SJCRH30 (cell line): ENCODE results near the gene STARD10. TPM values are rescaled to one million over a fixed set of nuclear protein-coding genes. Genes with fewer than 3 reads are reported as not detected.

Experiments
- DNase-seq, 2 experiments: peaks; one replicate each; pipeline ENCODE4 v3.0.0-alpha.2; 2015 to 2020
- H3K27ac ChIP-seq: fragments of 250-450 bp; sonication (Bioruptor Pico); 2 replicates; pipeline ENCODE4 v1.5.1; 2020; ENCODE audit warnings: mild to moderate bottlenecking, moderate library complexity
- H3K27me3 ChIP-seq: fragments of 250-450 bp; sonication (Bioruptor Pico); 2 replicates; pipeline ENCODE4 v1.5.1; 2020; ENCODE audit warnings: mild to moderate bottlenecking, moderate library complexity
- H3K36me3 ChIP-seq: fragments of 250-450 bp; sonication (Bioruptor Pico); 2 replicates; pipeline ENCODE4 v1.5.1; 2020; ENCODE audit warnings: mild to moderate bottlenecking, moderate library complexity
- H3K4me1 ChIP-seq: fragments of 250-450 bp; sonication (Bioruptor Pico); 2 replicates; pipeline ENCODE4 v1.5.1; 2020; ENCODE audit warnings: mild to moderate bottlenecking, moderate library complexity
- H3K4me3 ChIP-seq: fragments of 250-450 bp; sonication (Bioruptor Pico); 2 replicates; pipeline ENCODE4 v1.5.1; 2020; ENCODE audit warnings: mild to moderate bottlenecking, moderate library complexity
- H3K9me3 ChIP-seq: fragments of 250-450 bp; sonication (Bioruptor Pico); replicated peaks from 2 replicates; pipeline ENCODE4 v1.5.1; 2020; ENCODE audit warnings: mild to moderate bottlenecking, moderate library complexity
- total RNA-seq: library from RNA; depleted of rRNA; stranded (reverse); fragments of >200 nt; shearing (Covaris generic); gene quantifications from 2 replicates; pipeline ENCODE4 v1.2.3, GENCODE V29; 2014

STARD10 gene
- total RNA-seq, 1 experiment from 2014 or later = 10.3 TPM

- H3K27me3 ChIP-seq = no peaks in the 10 kb centered on the region
- DNase-seq = peak; percentile 86
Measured at GRCh38 chr11:72758690-72759389, 35.0 kb downstream of the STARD10 start.

GRCh38 chr11:72758304-72758689, 35.5 kb downstream of the STARD10 start:
- peak in 1 of 2 experiments; percentile 24 for DNase-seq
- no peaks in the 10 kb centered on the region for H3K36me3 ChIP-seq
- H3K27ac ChIP-seq = no peak overlapping the region
- no peak overlapping the region for H3K4me3 ChIP-seq
- H3K4me1 ChIP-seq = peaks cover 19% of the 10 kb centered on the region
- H3K27me3 ChIP-seq = no peaks in the 10 kb centered on the region
- no peaks in the 10 kb centered on the region for H3K9me3 ChIP-seq

More at GRCh38 chr11:72758690-72759389, 35.0 kb downstream of the STARD10 start:
- H3K9me3 ChIP-seq = no peaks in the 10 kb centered on the region
- H3K27ac ChIP-seq = no peak overlapping the region
- no peak overlapping the region for H3K4me3 ChIP-seq
- peaks cover 19% of the 10 kb centered on the region for H3K4me1 ChIP-seq
- H3K36me3 ChIP-seq = no peaks in the 10 kb centered on the region

- H3K9me3 ChIP-seq = no peaks in the 10 kb centered on the region
- H3K36me3 ChIP-seq = no peaks in the 10 kb centered on the region
- H3K27me3 ChIP-seq = no peaks in the 10 kb centered on the region
- peaks cover 19% of the 10 kb centered on the region for H3K4me1 ChIP-seq
- no peak overlapping the region for H3K4me3 ChIP-seq
- peak; percentile 42 to 50 for DNase-seq
- H3K27ac ChIP-seq = no peak overlapping the region
Measured at GRCh38 chr11:72755713-72756285, 38.0 kb downstream of the STARD10 start.

DNA sequence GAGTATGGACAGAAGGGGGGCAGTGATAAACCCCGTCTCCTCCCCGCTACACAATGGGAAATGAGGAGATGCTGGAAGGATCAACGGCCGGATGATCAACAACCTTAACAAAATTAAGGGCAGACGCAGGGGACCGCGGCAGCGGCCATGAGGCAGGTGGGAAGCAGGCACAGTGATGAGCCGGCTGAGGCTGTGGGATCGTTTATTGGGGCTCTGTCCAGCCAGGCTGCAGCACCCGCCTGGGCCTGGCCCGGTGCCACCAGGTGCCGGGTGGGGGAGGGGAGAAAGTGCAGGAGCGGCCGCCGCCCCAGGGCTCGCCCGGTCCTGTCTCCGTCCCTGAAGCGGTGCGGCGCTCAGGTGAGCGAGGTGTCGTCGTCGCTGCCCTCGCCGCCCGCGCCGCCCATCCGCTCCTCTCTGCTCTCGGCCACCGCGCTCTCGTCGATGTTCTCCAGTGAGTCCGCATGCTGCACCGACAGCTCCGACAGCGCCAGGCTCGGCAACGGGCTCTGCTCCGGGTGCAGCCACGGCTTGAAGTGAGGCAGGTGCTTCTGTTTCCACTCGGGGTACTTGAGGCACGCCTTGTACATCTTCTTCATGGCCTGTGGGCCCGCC, 39.2 kb downstream of the STARD10 start:
- no peak for DNase-seq
- peaks cover 19% of the 10 kb centered on the region for H3K4me1 ChIP-seq
- H3K27ac ChIP-seq = no peak overlapping the region
- H3K36me3 ChIP-seq = no peaks in the 10 kb centered on the region
- H3K4me3 ChIP-seq = no peak overlapping the region
- no peaks in the 10 kb centered on the region for H3K9me3 ChIP-seq
- no peaks in the 10 kb centered on the region for H3K27me3 ChIP-seq

- no peak for DNase-seq
- Histone ChIP-seq H3K27me3 (no peaks in the 10 kb centered on the region), H3K36me3 (no peaks in the 10 kb centered on the region), H3K9me3 (no peaks in the 10 kb centered on the region), H3K27ac (no peak overlapping the region), H3K4me1 (peaks cover 14% of the 10 kb centered on the region), H3K4me3 (no peak overlapping the region)
Measured at GRCh38 chr11:72754149-72754543, 39.7 kb downstream of the STARD10 start.

- no peak for DNase-seq
- no peak overlapping the region for H3K4me3 ChIP-seq
- H3K36me3 ChIP-seq = no peaks in the 10 kb centered on the region
- H3K9me3 ChIP-seq = no peaks in the 10 kb centered on the region
- no peak overlapping the region for H3K27ac ChIP-seq
- peaks cover 9% of the 10 kb centered on the region; the same call in 1 of the 2 replicates for H3K4me1 ChIP-seq
- no peaks in the 10 kb centered on the region for H3K27me3 ChIP-seq
Measured at GRCh38 chr11:72753341-72754148, 40.3 kb downstream of the STARD10 start.

DNA sequence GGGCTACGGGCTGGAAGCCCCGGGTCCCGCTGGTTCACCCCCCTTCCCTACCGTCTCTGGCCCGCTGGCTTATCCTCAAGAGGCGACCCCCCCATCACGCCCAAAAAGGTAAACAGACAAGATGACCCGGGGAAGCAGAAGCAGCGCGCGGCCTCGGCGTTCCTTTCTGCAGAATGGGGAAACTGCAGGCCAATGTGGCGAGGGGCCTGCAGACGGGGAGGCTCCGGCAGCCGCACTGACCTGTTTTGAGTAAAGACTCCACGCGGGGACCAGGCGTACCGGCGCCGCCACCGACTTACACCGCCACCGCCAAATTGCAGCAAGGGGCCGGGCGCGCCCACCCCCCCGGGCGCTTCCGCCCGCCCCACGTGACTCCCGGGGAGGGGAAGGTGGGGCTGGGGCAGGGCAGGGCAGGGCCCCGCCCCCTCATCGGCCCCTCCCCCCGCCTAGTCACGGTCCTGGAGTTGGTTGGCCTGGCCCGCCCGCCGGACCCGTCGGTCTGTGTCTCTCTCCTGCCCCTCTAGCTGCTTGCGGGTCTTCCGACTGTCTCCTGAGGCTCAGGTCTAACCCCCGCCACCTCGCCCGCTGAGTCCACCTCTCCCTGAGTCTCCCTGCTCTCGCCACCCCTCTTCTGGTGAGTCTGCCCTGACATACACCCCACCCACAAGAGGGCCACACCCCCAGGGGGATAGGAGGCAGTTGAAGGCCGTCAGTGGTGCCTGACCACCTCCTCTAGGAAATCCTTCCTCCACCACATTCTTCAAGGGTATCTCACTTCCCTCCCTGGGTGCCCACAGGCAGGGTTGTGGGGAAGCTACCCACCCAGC, 41.5 kb downstream of the STARD10 start, which contains the start of gene ARAP1:
TSS of gene ARAP1 (minus strand) at position 321 of the 827 bp plus-strand sequence. CDS start 25,280 bp downstream, outside the sequence.
- H3K4me1 ChIP-seq = peaks cover 6% of the 10 kb centered on the region; the same call in 1 of the 2 replicates
- DNase-seq = peak; percentile 63 to 64

DNA sequence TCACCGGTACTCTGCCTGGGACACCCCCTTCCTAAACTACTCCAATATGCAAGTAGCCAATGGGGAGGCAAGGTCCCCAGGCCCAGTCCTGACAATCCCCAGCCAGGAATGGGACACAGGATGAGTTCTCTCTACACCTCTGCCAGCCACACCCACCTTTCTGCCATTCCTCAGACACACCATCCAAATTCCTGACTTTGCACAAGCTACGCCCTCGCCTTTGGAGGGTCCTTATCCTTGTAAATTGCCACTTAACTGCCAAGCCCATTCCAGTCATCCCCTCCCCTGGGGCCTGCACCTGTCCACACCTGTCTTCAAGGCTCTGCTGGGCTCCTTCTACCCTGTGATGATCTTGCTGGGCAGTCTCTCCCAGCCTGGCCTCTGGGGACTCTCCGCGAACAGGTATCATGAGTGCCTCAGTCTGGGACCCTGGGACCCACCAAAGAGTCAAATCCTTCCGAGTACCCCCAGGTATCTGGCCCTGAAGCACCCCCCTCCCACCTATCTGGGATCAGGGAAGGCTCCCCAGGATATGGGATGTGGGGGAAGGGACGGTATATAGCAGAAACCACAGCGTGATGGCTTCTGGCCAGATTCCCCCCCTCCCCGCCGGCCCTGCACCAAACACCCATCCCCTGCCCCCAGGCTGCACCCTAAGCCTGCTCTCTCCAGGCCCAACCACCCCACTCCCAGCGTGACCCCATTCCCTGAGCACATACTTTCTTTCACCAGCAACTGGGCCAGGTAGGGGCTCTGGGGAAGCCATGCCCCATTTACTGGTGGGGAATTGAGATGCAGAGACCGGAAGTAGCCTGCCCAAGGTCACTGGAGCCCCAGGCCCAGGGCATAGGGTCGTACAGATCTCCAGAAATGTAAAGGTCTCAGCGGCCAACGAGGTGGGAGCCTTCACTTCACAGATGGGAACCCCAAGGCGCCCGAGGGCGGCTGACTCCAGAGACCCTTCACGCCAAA, 42.4 kb downstream of the STARD10 start:
- Histone ChIP-seq H3K27ac (no peak overlapping the region), H3K27me3 (no peaks in the 10 kb centered on the region), H3K36me3 (no peaks in the 10 kb centered on the region), H3K9me3 (no peaks in the 10 kb centered on the region), H3K4me1 (peaks cover 6% of the 10 kb centered on the region; the same call in 1 of the 2 replicates), H3K4me3 (peak overlapping the region; percentile 61)
- no peak for DNase-seq

More for the DNA sequence above, 41.5 kb downstream of the STARD10 start, which contains the start of gene ARAP1:
- H3K27ac ChIP-seq = no peak within 1 kb of the TSS
- no peaks in the 10 kb centered on the region for H3K36me3 ChIP-seq
- H3K4me3 ChIP-seq = peak within 1 kb of the TSS; percentile 61
- H3K9me3 ChIP-seq = no peaks in the 10 kb centered on the region
- no peaks in the 10 kb centered on the region for H3K27me3 ChIP-seq

GRCh38 chr11:72750556-72751115, 43.2 kb downstream of the STARD10 start:
- H3K4me3 ChIP-seq = no peak overlapping the region
- H3K4me1 ChIP-seq = peaks cover 2% of the 10 kb centered on the region; the same call in 1 of the 2 replicates
- H3K27me3 ChIP-seq = no peaks in the 10 kb centered on the region
- no peaks in the 10 kb centered on the region for H3K36me3 ChIP-seq
- H3K27ac ChIP-seq = no peak overlapping the region
- no peaks in the 10 kb centered on the region for H3K9me3 ChIP-seq
- DNase-seq = no peak

DNA sequence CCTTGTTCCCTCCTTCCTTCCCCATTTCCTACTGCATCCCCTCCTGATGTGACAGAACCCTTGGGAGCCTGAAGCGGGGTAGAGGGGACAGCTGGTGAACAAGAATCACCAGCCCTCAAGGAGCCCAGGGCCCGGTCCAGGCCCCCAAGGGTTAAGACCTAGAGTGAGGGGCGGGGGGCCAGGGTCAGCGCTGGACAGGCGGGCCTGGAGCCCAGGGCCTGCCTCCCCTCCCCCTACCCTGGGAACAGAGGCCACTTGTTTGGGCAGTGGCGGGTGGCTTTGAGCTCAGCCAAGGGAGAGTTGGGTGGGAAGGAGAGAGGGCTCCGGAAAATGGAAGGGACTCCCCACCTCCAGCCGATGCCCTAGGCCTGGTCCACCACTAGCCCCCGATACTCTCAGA, 43.8 kb downstream of the STARD10 start:
- Histone ChIP-seq H3K36me3 (no peaks in the 10 kb centered on the region), H3K27me3 (no peaks in the 10 kb centered on the region), H3K4me3 (no peak overlapping the region), H3K27ac (no peak overlapping the region), H3K9me3 (no peaks in the 10 kb centered on the region), H3K4me1 (no peaks in the 10 kb centered on the region)
- DNase-seq = no peak

DNA sequence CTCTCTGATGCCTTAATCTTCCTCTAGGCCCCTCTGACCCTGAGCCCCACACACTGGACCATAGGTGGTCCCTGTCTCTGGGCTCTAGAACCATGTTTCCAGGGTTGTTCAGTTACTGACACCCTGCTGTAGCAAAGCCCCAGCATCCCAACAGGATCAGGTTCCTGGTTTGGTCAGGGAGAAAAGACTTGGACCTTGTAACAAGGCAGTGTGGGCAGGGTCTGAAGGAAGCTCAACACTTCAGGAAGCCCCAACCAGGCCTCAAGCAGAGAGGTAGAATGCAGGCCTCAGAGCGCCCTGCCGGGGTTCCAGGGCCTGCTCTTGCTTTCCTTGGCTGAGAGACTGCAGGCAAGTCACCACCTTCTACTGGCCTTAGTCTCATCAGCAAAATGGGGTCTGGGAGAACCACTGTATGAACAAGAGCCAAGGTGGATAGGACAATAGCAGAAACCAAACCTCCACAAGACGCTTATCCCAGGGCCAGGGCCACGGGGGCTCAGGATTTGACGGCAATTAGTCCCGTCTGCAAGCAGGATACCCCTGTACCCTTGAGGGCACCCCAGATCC, 46.5 kb downstream of the STARD10 start:
- no peak for DNase-seq
- Histone ChIP-seq H3K4me3 (no peak overlapping the region), H3K27me3 (no peaks in the 10 kb centered on the region), H3K36me3 (no peaks in the 10 kb centered on the region), H3K9me3 (no peaks in the 10 kb centered on the region), H3K27ac (no peak overlapping the region), H3K4me1 (no peaks in the 10 kb centered on the region)

- H3K4me1 ChIP-seq = no peaks in the 10 kb centered on the region
- H3K27ac ChIP-seq = no peak overlapping the region
- no peaks in the 10 kb centered on the region for H3K27me3 ChIP-seq
- no peaks in the 10 kb centered on the region for H3K36me3 ChIP-seq
- no peak overlapping the region for H3K4me3 ChIP-seq
- DNase-seq = no peak
- no peaks in the 10 kb centered on the region for H3K9me3 ChIP-seq
Measured at GRCh38 chr11:72746821-72747220, 47.0 kb downstream of the STARD10 start.
